GM19238 (cell line): Measurements from ENCODE around the gene BTBD7.

Source experiments
- DNase-seq: peaks from one replicate; pipeline ENCODE4 v3.0.0; 2011; ENCODE audit warnings: low spot score; ENCODE audit not compliant: insufficient read length

BTBD7 gene

GRCh38 chr14:93329965-93330608 is 2.7 kb downstream of the BTBD7 start:
- no peak for DNase-seq

GRCh38 chr14:93328546-93328945 is 4.3 kb downstream of the BTBD7 start:
- no peak for DNase-seq

GRCh38 chr14:93326196-93326595 is 6.6 kb downstream of the BTBD7 start:
- no peak for DNase-seq

- no peak for DNase-seq
These were observed 9.1 kb downstream of the BTBD7 start for GRCh38 chr14:93323600-93324174.

- DNase-seq: no peak
These were observed 9.8 kb downstream of the BTBD7 start for GRCh38 chr14:93322929-93323599.

GRCh38 chr14:93320489-93320888 is 12.3 kb downstream of the BTBD7 start:
- DNase-seq: no peak

- DNase-seq: no peak
These were observed 12.9 kb downstream of the BTBD7 start for GRCh38 chr14:93319958-93320357.

GRCh38 chr14:93319494-93319893 is 13.3 kb downstream of the BTBD7 start:
- DNase-seq: no peak

- no peak for DNase-seq
These were observed 13.9 kb downstream of the BTBD7 start for GRCh38 chr14:93318927-93319326.

GRCh38 chr14:93317875-93318807 is 14.7 kb downstream of the BTBD7 start:
- no peak for DNase-seq

GRCh38 chr14:93317210-93317874 is 15.5 kb downstream of the BTBD7 start:
- no peak for DNase-seq

GRCh38 chr14:93316716-93317115 is 16.1 kb downstream of the BTBD7 start:
- DNase-seq: no peak

- no peak for DNase-seq
These were observed 17.3 kb downstream of the BTBD7 start for GRCh38 chr14:93315575-93315974.

GRCh38 chr14:93311082-93311481 is 21.8 kb downstream of the BTBD7 start:
- no peak for DNase-seq

- DNase-seq: no peak
These were observed 23.3 kb downstream of the BTBD7 start for GRCh38 chr14:93309427-93309966.

GRCh38 chr14:93308686-93309345 is 24.0 kb downstream of the BTBD7 start:
- no peak for DNase-seq

- no peak for DNase-seq
These were observed 26.0 kb downstream of the BTBD7 start for GRCh38 chr14:93306812-93307211.

- no peak for DNase-seq
These were observed 27.0 kb downstream of the BTBD7 start for GRCh38 chr14:93305725-93306418.

- no peak for DNase-seq
These were observed 28.1 kb downstream of the BTBD7 start for GRCh38 chr14:93304771-93305170.

GRCh38 chr14:93303659-93304058 is 29.2 kb downstream of the BTBD7 start:
- DNase-seq: no peak
